ENCODE measurements around the gene PLCD1. TPM values are rescaled to one million over a fixed set of nuclear protein-coding genes. Genes with fewer than 3 reads are reported as not detected.
"Not testable (repeated sequence)": the region's sequence is repeated elsewhere in the genome, so short reads cannot be mapped to it uniquely, and the experiment has no call there.

Gene PLCD1
- total RNA-seq: 10 to 100 TPM; 61.8 to 67.1 TPM
- total RNA-seq: 68.9 to 117 reads per million in 2 donors

DNA sequence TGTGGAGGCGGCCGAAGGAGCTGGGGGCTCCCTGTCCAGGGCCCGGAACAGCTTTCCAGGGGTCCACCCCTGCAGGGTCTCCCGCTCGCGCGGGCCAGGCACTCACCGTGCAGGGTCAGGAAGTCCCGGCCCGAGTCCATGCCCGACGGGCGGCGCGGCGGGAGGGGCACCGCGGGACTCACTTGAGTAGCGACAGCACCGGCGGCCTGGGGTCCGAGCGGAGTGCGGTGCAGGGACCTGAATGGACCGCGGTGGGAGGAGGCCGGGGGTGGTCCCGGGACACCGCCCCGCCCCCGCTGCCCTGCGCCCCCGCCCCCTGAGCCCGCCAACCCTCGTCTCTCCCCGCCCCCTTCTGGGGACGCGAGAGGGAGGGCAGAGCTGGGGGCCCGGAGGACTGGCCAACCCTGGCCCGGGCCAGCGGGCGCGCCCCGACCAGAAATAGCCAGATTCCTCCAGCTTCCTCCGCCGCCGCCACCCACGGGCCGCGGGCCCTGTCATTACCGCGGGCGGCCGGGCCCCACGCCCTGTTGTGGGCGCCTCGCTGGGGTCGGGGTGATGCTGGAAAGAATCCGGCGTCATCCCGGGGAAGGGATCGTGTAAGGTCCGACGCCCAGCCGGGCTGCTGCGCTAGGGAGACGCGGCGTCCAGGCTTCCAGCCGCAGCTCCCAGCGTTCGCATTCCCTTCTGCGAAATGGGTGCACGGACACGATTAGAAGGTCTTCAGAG is at the start of gene PLCD1:
Gene PLCD1, minus strand, starts transcription at position 243 of the 726 bp plus-strand sequence. Its CDS starts 103 bp downstream, at position 140.
- Mint-ChIP-seq H3K27ac (peak within 1 kb of the TSS; percentile 88), H3K4me1 (peaks cover 45% of the 10 kb centered on the region), H3K4me3 (peak within 1 kb of the TSS; percentile 93), H3K27me3 (no peaks in the 10 kb centered on the region), H3K36me3 (ENCODE audit: low read depth) (no peaks in the 10 kb centered on the region)
- H3K9me3 ChIP-seq (ENCODE audit: control insufficient read depth, low read length, poor library complexity, severe bottlenecking): peaks cover 3% of the 10 kb centered on the region
- no peak for ATAC-seq
- DNase-seq: peak in 2 of 3 donors; percentile 63 to 64

DNA sequence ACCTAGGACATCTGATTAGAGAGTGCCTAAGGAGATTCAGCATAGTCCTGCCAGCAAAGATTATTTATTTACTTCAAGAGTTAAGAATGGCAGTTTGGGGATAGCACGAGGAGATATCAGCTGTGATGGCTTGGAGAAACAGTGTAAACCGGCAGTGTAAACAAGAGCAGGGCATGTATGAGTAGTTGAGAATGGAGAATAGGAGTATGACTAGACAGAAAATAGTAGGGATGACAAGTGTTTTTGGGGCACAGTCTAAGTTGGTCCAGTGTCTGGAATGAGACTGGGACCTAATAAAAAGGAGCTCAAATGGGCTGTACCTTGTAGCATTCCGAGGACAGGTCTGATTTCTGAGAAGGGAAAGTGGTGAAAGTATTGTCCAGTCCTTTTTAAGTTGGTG is 47.6 kb upstream of the PLCD1 start:
- not testable (repeated sequence) for H3K36me3 Mint-ChIP-seq (ENCODE audit: low read depth); H3K4me1 Mint-ChIP-seq; H3K27me3 Mint-ChIP-seq; H3K4me3 Mint-ChIP-seq; ATAC-seq; H3K9me3 ChIP-seq (ENCODE audit: control insufficient read depth, low read length, poor library complexity, severe bottlenecking); DNase-seq; H3K27ac Mint-ChIP-seq

DNA sequence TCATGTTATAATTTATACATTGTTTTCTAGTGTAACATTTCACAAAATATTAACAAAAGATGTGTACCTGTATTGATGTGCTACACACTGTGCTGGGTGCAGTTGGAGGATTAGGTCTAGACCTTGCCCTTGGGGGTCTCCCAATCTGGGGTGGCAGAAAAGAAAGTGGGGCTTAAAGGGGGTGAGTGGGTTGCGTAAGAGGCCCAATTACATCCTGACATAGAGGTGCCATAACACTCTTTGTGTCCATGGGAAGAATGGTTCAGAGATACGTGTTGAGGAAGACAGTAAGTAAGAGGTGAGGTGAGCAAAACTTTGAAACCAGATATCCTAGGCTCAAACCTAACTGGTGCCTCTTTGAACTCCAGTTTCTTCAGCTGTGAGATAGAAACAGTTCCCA is 40.6 kb upstream of the PLCD1 start:
- no peaks in the 10 kb centered on the region for H3K27me3 Mint-ChIP-seq
- H3K27ac Mint-ChIP-seq: no peak overlapping the region
- no peaks in the 10 kb centered on the region for H3K4me1 Mint-ChIP-seq
- H3K4me3 Mint-ChIP-seq: no peak overlapping the region
- H3K9me3 ChIP-seq (ENCODE audit: control insufficient read depth, low read length, poor library complexity, severe bottlenecking): no peaks in the 10 kb centered on the region
- H3K36me3 Mint-ChIP-seq (ENCODE audit: low read depth): peaks cover 3% of the 10 kb centered on the region
- DNase-seq (no peak), ATAC-seq (no peak)

DNA sequence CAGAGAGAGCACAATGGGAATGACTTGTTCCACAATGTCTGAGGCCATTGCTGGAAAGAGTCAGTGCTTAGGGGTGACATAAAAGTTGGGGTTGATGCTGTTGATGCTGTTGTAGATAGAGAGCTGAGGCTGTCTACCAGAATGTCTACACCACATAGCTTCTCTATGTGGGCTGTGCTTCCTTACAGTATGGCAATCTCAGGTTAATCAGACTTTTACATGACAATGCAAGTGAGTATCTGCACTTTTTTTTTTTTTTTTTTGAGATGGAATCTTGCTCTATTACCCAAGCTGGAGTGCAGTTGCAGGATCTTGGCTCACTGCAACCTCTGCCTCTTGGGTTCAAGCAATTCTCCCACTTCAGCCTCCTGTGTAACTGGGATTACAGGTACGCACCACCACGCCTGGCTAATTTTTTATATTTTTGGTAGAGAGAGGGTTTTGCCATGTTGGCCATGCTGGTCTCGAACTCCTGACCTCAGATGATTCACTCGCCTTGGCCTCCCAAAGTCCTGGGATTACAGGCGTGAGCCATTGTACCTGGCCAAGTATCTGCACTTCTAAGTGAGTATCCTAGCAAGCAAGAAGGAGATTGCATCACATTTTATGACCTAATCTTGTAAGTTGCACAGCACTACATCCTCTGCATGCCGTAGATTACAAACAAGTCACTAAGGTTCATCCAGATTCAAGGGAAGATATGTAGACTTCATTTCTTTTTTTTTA is 38.2 kb upstream of the PLCD1 start:
- no peaks in the 10 kb centered on the region for H3K9me3 ChIP-seq (ENCODE audit: control insufficient read depth, low read length, poor library complexity, severe bottlenecking)
- Mint-ChIP-seq H3K4me3 (no peak overlapping the region), H3K27ac (no peak overlapping the region), H3K27me3 (no peaks in the 10 kb centered on the region), H3K36me3 (ENCODE audit: low read depth) (peaks cover 3% of the 10 kb centered on the region), H3K4me1 (no peaks in the 10 kb centered on the region)
- no peak for DNase-seq
- no peak for ATAC-seq

DNA sequence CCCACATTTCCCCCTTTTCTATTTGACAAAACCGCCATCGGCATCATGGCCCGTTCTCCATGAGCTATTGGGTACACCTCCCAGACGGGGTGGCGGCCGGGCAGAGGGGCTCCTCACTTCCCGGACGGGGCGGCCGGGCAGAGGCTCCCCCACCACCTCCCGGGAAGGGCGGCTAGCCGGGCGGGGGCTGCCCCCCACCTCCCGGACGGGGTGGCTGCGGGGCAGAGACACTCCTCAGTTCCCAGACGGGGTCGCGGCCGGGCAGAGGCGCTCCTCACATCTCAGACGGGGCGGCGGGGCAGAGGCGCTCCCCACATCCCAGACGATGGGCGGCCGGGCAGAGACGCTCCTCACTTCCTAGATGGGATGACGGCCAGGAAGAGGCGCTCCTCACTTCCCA is 35.0 kb upstream of the PLCD1 start:
- H3K9me3 ChIP-seq (ENCODE audit: control insufficient read depth, low read length, poor library complexity, severe bottlenecking); H3K36me3 Mint-ChIP-seq (ENCODE audit: low read depth); H3K27ac Mint-ChIP-seq; DNase-seq; H3K4me3 Mint-ChIP-seq; ATAC-seq; H3K27me3 Mint-ChIP-seq; H3K4me1 Mint-ChIP-seq: not testable (repeated sequence)

DNA sequence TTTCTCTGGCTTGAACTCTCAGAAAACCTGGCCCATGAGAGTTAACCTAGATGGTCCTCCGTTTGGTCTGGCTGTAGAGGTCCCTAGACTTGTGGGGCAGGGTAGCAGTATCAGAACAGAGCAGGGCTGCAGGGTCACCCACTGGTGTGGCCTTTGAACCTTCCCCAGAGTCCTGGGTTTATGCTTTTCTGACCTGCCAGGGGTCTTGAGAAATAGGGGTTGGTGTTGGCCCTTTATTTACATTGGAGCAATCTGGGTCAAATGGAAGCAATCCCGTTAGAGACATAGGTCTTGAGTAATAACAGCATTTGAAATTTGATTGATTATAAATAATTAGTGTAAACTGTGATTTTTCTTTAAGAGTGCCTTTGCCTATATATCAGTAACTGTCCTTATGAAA is 33.4 kb upstream of the PLCD1 start:
- no peak for ATAC-seq
- Mint-ChIP-seq H3K4me3 (no peak overlapping the region), H3K27ac (no peak overlapping the region), H3K27me3 (no peaks in the 10 kb centered on the region), H3K4me1 (no peaks in the 10 kb centered on the region), H3K36me3 (ENCODE audit: low read depth) (peaks cover 10% of the 10 kb centered on the region)
- DNase-seq: no peak
- no peaks in the 10 kb centered on the region for H3K9me3 ChIP-seq (ENCODE audit: control insufficient read depth, low read length, poor library complexity, severe bottlenecking)

DNA sequence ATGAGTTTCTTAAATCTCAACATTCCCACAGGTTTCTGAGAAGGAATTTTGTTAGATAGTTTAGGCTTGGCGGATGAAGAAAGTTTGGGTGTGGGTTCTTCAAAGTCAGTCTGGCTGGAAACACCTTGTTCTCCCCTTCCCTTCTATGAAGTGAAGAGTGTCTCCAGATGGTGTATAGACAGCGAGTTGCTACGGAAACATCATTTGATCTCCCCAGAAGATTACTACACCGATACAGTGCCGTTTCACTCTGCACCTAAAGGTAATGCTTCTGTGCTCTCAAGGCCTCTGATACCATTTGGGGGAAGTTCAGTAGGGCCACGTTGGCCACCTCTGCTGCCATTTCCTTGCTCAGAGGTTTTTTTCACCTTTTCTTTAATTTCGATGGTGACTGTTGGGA is 30.1 kb upstream of the PLCD1 start:
- no peak for DNase-seq
- peaks cover 11% of the 10 kb centered on the region for H3K36me3 Mint-ChIP-seq (ENCODE audit: low read depth)
- H3K4me1 Mint-ChIP-seq: no peaks in the 10 kb centered on the region
- ATAC-seq: no peak
- H3K27me3 Mint-ChIP-seq: no peaks in the 10 kb centered on the region
- no peak overlapping the region for H3K4me3 Mint-ChIP-seq
- H3K27ac Mint-ChIP-seq: no peak overlapping the region
- H3K9me3 ChIP-seq (ENCODE audit: control insufficient read depth, low read length, poor library complexity, severe bottlenecking): no peaks in the 10 kb centered on the region

DNA sequence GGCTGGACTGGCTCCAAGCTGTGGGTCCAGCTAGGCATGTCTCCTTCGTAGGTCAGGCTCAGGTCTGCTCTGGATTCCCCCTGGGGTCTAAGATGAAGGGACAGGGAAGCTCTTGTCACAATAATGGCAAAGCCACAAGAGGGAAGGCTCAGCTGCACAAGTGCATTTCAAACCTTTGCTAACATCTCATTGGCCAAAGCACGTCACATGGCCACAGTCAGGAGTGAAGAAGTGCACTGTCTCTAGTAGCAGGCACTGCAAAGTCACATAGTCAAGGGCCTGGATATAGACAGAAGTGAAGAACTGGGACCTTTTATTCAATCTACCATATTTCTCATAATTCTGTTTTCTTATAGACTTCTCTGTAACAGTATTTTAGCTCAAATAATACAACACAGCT is 29.7 kb upstream of the PLCD1 start:
- no peaks in the 10 kb centered on the region for H3K27me3 Mint-ChIP-seq
- DNase-seq (no peak), ATAC-seq (no peak)

DNA sequence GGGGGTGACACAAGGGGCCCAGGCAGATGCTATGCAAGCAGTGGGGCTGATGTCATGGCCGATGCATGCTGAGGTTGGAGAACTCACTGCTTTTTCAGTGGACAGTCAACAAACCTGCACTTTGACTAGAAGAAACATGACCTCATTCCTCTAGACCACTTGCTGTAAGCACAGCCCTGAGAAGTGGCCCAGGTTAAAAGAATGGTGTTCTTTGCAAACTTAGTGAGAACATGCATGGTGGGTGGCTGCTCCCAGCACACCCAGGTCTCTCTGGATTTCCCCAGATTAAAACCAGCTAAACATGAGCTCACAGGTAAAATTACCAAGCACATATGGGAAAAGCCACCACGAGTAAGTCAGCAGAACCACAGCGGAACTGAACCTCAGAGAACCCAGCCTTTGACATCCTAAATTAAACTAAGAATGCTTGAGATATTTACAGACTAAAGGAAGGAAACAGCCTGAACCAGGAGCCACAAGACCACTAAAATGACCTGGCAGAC is 25.1 kb upstream of the PLCD1 start:
- Mint-ChIP-seq H3K36me3 (ENCODE audit: low read depth) (peaks cover 5% of the 10 kb centered on the region), H3K27me3 (no peaks in the 10 kb centered on the region), H3K27ac (no peak overlapping the region), H3K4me3 (no peak overlapping the region), H3K4me1 (no peaks in the 10 kb centered on the region)
- ATAC-seq: no peak
- DNase-seq: no peak
- no peaks in the 10 kb centered on the region for H3K9me3 ChIP-seq (ENCODE audit: control insufficient read depth, low read length, poor library complexity, severe bottlenecking)

More for the DNA sequence above, 29.7 kb upstream of the PLCD1 start:
- Mint-ChIP-seq H3K4me3 (no peak overlapping the region), H3K4me1 (no peaks in the 10 kb centered on the region), H3K27ac (no peak overlapping the region), H3K36me3 (ENCODE audit: low read depth) (peaks cover 11% of the 10 kb centered on the region)
- H3K9me3 ChIP-seq (ENCODE audit: control insufficient read depth, low read length, poor library complexity, severe bottlenecking): no peaks in the 10 kb centered on the region

DNA sequence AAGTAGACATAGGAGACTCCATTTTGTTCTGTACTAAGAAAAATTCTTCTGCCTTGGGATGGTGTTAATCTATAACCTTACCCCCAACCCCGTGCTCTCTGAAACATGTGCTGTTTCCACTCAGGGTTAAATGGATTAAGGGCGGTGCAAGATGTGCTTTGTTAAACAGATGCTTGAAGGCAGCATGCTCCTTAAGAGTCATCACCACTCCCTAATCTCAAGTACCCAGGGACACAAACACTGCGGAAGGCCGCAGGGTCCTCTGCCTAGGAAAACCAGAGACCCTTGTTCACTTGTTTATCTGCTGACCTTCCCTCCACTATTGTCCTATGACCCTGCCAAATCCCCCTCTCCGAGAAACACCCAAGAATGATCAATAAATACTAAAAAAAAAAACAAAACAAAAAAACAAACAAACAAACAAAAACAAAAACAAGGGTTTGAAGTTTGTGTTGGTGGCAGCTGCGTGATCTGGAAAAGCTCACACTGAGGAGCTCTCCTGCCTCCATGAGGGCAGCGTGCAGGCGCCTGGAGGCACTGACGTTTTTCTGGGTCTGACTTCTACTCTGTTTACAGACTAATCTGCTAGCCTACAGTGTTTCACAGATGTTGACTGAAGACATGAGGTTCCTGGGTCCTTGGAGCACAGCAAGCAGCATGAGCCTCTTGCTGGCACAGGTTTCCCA is 24.5 kb upstream of the PLCD1 start:
- H3K27ac Mint-ChIP-seq; H3K27me3 Mint-ChIP-seq; ATAC-seq; H3K9me3 ChIP-seq (ENCODE audit: control insufficient read depth, low read length, poor library complexity, severe bottlenecking); H3K4me1 Mint-ChIP-seq; H3K4me3 Mint-ChIP-seq; DNase-seq; H3K36me3 Mint-ChIP-seq (ENCODE audit: low read depth): not testable (repeated sequence)

DNA sequence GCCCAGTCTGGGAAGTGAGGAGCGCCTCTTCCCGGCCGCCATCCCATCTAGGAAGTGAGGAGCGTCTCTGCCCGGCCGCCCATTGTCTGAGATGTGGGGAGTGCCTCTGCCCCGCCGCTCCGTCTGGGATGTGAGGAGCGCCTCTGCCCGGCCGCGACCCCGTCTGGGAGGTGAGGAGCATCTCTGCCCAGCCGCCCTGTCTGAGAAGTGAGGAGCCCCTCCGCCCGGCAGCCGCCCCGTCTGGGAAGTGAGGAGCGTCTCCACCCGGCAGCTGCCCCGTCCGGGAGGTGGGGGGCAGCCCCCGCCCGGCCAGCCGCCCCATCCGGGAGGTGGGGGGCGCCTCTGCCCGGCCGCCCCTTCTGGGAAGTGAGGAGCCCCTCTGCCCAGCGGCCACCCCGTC is 23.8 kb upstream of the PLCD1 start:
- ATAC-seq: not testable (repeated sequence)

DNA sequence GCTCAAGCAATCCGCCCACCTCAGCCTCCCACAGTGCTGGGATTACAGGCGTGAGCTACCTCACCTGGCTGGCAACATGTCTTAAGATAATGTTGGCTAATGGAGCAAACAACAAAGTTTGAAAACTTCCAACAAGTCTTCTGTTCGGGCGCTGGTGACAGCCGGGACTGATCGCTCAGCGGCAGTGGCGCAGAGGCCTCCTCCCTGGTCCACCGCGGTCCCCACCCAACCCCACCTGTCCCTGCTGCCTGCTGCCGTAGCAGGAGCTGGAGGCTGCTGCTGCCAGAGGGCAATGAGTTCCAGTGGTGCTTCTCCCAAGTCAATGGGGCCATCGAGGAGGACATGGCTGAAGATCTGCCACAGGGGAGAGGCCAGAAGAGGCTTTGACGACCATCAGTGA is 21.7 kb upstream of the PLCD1 start:
- DNase-seq: no peak
- no peak overlapping the region for H3K4me3 Mint-ChIP-seq
- peaks cover 11% of the 10 kb centered on the region for H3K36me3 Mint-ChIP-seq (ENCODE audit: low read depth)
- H3K27ac Mint-ChIP-seq: no peak overlapping the region
- no peak for ATAC-seq
- H3K27me3 Mint-ChIP-seq: no peaks in the 10 kb centered on the region
- H3K9me3 ChIP-seq (ENCODE audit: control insufficient read depth, low read length, poor library complexity, severe bottlenecking): no peaks in the 10 kb centered on the region
- no peaks in the 10 kb centered on the region for H3K4me1 Mint-ChIP-seq

More for the DNA sequence above, 23.8 kb upstream of the PLCD1 start:
- H3K27me3 Mint-ChIP-seq; H3K36me3 Mint-ChIP-seq (ENCODE audit: low read depth); DNase-seq; H3K9me3 ChIP-seq (ENCODE audit: control insufficient read depth, low read length, poor library complexity, severe bottlenecking); H3K27ac Mint-ChIP-seq; H3K4me3 Mint-ChIP-seq; H3K4me1 Mint-ChIP-seq: not testable (repeated sequence)

DNA sequence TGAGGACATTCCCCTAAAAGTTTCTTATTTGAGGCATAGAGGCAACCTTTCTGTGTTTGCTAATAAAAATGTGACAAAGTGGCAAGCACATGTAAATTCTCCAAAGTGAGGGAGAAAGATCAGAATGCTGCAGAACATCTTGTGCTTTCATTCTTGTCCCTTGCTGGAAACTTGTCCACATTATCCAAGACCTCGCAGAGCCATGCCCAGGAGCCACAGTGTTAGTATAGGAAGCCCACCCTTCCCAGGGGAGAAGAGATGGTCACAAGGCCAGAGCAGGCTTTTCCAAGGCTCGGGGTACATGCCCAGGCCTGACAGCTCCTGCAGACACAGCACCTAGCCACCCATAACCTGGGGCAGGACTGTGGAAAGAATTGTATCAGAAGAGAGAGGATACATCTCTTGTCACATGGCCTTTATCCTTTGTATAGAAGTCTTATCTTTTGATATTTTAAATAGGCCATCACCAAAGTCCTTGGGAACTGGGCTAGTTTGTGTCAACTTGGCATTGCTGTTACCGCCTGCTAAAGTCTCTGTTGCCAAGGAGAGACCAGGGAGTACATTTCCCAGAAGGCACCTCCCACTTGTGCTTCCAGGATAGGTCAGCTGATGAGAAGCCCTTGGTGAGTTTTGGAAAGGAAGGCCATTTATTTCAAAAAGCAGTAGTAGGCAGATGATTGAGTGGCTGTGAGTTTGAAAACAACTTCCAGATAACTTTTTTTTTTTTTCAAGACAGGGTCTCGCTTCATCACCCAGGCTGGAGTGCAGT is 20.1 kb upstream of the PLCD1 start:
- no peak for ATAC-seq
- no peaks in the 10 kb centered on the region for H3K9me3 ChIP-seq (ENCODE audit: control insufficient read depth, low read length, poor library complexity, severe bottlenecking)
- peaks cover 11% of the 10 kb centered on the region for H3K36me3 Mint-ChIP-seq (ENCODE audit: low read depth)
- no peak for DNase-seq
- no peak overlapping the region for H3K4me3 Mint-ChIP-seq
- H3K4me1 Mint-ChIP-seq: peaks cover 3% of the 10 kb centered on the region
- H3K27me3 Mint-ChIP-seq: no peaks in the 10 kb centered on the region
- H3K27ac Mint-ChIP-seq: no peak overlapping the region
